Large intestine (tissue), 12 donors: ENCODE data around the gene TMEM38A. TPM values are rescaled to one million over a fixed set of nuclear protein-coding genes. Genes with fewer than 3 reads are reported as not detected.
A peak's percentile ranks its signal among the peaks of the same experiment; 100 is the strongest.

Experiments
- DNase-seq, 2 donors: peaks; one replicate each; pipeline versions ENCODE4 v3.0.0 to v3.0.0-alpha.2; 2013
- H3K27ac ChIP-seq: one replicate; pipeline ENCODE4 v1.5.1; 2013; ENCODE audit warnings: low read length
- H3K27me3 ChIP-seq: 2 replicates; pipeline ENCODE4 v1.6.1; 2013; ENCODE audit warnings: low read length; ENCODE audit not compliant: control insufficient read depth, insufficient read depth
- H3K36me3 ChIP-seq: 2 replicates; pipeline ENCODE4 v1.6.1; 2013; ENCODE audit warnings: low read length; ENCODE audit not compliant: control insufficient read depth, insufficient read depth
- H3K4me1 ChIP-seq: one replicate; pipeline ENCODE4 v1.6.1; 2013; ENCODE audit warnings: low read length; ENCODE audit not compliant: control insufficient read depth, insufficient read depth
- H3K4me3 ChIP-seq: one replicate; pipeline ENCODE4 v1.5.1; 2013; ENCODE audit warnings: low read length
- H3K9me3 ChIP-seq: one replicate; pipeline ENCODE4 v1.6.1; 2013; ENCODE audit warnings: mild to moderate bottlenecking, low read depth, low read length, moderate library complexity; ENCODE audit not compliant: control insufficient read depth
- WGBS: methylation state at CpG from one replicate; pipeline ENCODE4 v1.1.5; 2013; ENCODE audit warnings: low lambda C conversion rate; ENCODE audit not compliant: insufficient coverage; 5-methylcytosine and 5-hydroxymethylcytosine counted together
- long read RNA-seq, 11 donors: transcript quantifications; one replicate each; lab custom pipeline, GENCODE V29; 2026
- polyA plus RNA-seq: library from polyadenylated mRNA; unstranded; fragments of 120-200 nt; gene quantifications from one replicate; pipeline ENCODE4 v1.2.1, GENCODE V29; 2013

The TMEM38A gene, protein sequence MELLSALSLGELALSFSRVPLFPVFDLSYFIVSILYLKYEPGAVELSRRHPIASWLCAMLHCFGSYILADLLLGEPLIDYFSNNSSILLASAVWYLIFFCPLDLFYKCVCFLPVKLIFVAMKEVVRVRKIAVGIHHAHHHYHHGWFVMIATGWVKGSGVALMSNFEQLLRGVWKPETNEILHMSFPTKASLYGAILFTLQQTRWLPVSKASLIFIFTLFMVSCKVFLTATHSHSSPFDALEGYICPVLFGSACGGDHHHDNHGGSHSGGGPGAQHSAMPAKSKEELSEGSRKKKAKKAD
- 2.3 TPM for polyA plus RNA-seq
- long read RNA-seq, donor 1, partial matches to known transcripts, result 10 of 10 reads
- long read RNA-seq, donor 1, other reads (novel, unspliced or antisense), result 0 of 10 reads
- long read RNA-seq, donor 2, partial matches to known transcripts, result 0 of 1 reads
- long read RNA-seq, donor 2, other reads (novel, unspliced or antisense), result 0 of 1 reads
- long read RNA-seq, donor 3, result 0 reads
- long read RNA-seq, donor 4, partial matches to known transcripts, result 0 of 1 reads
- long read RNA-seq, donor 4, other reads (novel, unspliced or antisense), result 0 of 1 reads
- long read RNA-seq, donor 5, partial matches to known transcripts, result 0 of 3 reads
- long read RNA-seq, donor 5, other reads (novel, unspliced or antisense), result 0 of 3 reads
- long read RNA-seq, donor 6, partial matches to known transcripts, result 0 of 2 reads
- long read RNA-seq, donor 6, other reads (novel, unspliced or antisense), result 0 of 2 reads
- long read RNA-seq, donor 7, partial matches to known transcripts, result 0 of 1 reads
- long read RNA-seq, donor 7, other reads (novel, unspliced or antisense), result 0 of 1 reads
- long read RNA-seq, donor 8, partial matches to known transcripts, result 0 of 4 reads
- long read RNA-seq, donor 8, other reads (novel, unspliced or antisense), result 0 of 4 reads
- long read RNA-seq, donor 9, partial matches to known transcripts, result 0 of 2 reads
- long read RNA-seq, donor 9, other reads (novel, unspliced or antisense), result 0 of 2 reads
- long read RNA-seq, donor 10, result 0 reads
- long read RNA-seq, donor 11, partial matches to known transcripts, result 0 of 2 reads
- long read RNA-seq, donor 11, other reads (novel, unspliced or antisense), result 0 of 2 reads

DNA sequence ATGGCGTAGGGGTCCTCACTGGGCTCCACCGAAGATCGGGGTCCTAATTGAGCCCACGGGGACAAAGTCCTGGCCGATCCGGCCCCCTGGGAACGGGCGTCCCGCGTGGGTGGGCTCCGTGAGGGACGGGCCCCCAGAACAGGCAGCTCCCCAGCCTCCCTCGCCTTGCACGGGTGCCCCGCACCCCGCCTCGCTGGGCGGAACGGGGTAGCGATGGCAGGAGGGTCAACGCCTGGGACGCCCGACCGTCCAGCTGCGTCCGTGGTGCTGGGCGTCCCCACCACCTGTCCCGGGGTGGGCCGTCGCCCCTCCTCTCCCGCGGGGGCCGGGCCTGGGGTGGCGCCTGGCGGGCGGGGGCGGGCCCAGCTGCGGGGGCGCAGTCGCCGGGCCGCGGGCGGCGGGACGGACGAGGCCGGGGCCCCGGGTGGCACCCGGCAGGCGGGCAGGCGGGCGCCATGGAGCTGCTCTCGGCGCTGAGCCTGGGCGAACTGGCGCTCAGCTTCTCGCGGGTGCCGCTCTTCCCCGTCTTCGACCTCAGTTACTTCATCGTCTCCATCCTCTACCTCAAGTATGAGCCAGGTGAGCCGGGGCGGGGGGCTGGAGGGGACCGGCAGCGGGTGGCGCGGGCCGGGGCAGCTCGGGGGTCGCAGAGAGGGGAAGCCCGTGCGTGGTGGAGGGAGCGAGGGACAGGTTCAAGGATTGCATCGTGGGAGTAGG lies at the start of gene TMEM38A:
Gene TMEM38A, plus strand, starts transcription at position 377 of the 717 bp plus-strand sequence. Its CDS starts 79 bp downstream, at position 456.
- no CpG with 5 or more reads among the region's 76 CpGs for WGBS
- peaks cover 14% of the 10 kb centered on the region for H3K4me1 ChIP-seq
- peak; percentile 23 to 44 for DNase-seq
- no peaks in the 10 kb centered on the region for H3K27me3 ChIP-seq
- no peaks in the 10 kb centered on the region for H3K9me3 ChIP-seq
- H3K4me3 ChIP-seq, result peak within 1 kb of the TSS; percentile 75
- H3K36me3 ChIP-seq, result peaks cover 23% of the 10 kb centered on the region
- peak within 1 kb of the TSS; percentile 83 for H3K27ac ChIP-seq

DNA sequence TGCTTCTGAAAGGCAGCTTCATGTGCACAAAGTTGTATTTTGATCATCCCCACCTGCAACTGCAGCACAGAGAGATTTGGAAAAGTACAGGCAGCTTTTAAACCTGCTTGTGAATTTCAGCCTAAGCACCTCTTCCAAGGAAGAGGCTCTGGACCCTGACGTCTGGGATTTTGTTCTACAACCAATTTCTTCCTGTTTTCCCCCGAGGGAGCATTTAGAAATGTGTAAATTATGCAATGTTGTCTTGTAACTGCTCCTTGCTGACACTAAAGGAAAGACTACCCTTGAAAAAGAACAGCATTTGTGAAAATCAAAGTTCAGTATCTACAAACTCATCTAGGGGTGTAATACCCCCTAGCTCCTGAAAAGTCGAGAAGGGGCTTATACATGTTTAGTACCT lies 48.3 kb upstream of the TMEM38A start:
- H3K27ac ChIP-seq, result no peak overlapping the region
- no CpG with 5 or more reads among the region's 3 CpGs for WGBS
- H3K4me3 ChIP-seq, result no peak overlapping the region
- H3K9me3 ChIP-seq, result no peaks in the 10 kb centered on the region
- no peak for DNase-seq
- H3K27me3 ChIP-seq, result no peaks in the 10 kb centered on the region
- H3K4me1 ChIP-seq, result no peaks in the 10 kb centered on the region
- H3K36me3 ChIP-seq, result no peaks in the 10 kb centered on the region

DNA sequence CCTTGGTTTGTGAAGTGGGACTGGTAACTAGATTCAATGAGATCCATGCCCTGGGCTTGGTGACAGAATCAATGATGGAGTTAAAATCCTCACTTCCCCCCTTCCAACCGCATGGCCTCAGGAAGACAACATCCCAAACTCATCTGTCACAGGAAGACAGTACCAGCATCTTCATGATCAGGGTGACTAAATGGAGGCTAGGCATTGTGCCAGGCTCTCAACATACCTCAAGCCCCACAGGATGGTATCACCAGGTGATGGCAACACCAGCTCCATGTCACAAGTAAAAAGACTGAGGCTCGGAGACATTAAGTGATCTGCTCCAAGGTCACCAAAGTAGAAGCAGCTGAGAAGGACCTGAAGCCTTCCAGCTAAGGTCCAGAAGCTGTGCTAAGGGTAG lies 47.1 kb upstream of the TMEM38A start:
- H3K9me3 ChIP-seq, result no peaks in the 10 kb centered on the region
- WGBS, result no CpG with 5 or more reads among the region's 2 CpGs
- no peak overlapping the region for H3K4me3 ChIP-seq
- no peaks in the 10 kb centered on the region for H3K36me3 ChIP-seq
- no peaks in the 10 kb centered on the region for H3K27me3 ChIP-seq
- DNase-seq, result no peak
- H3K27ac ChIP-seq, result no peak overlapping the region
- no peaks in the 10 kb centered on the region for H3K4me1 ChIP-seq

DNA sequence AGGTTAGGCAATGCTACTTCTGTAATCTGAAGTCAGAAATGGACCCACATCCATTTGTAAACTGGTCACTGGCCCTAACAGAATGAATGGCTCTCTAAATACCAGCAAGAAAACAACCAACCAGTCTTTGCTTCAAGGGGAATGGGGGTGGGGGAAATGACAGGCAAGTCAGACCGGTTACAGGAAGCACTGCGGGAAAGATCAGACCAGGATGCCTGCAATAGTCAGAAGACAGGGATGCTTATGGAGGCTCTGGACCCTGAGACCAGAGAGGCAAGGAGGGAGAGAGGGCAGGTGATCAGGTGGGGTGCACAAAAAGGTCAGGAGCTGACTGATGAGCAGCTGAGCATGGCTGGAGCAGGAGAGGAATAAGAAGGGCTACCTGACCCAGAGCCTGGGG lies 46.0 kb upstream of the TMEM38A start:
- Histone ChIP-seq H3K36me3 (no peaks in the 10 kb centered on the region), H3K4me1 (no peaks in the 10 kb centered on the region), H3K4me3 (no peak overlapping the region), H3K27me3 (no peaks in the 10 kb centered on the region), H3K27ac (no peak overlapping the region), H3K9me3 (no peaks in the 10 kb centered on the region)
- DNase-seq, result no peak
- 20% methylated on average over 1 of the region's 2 CpGs for WGBS

DNA sequence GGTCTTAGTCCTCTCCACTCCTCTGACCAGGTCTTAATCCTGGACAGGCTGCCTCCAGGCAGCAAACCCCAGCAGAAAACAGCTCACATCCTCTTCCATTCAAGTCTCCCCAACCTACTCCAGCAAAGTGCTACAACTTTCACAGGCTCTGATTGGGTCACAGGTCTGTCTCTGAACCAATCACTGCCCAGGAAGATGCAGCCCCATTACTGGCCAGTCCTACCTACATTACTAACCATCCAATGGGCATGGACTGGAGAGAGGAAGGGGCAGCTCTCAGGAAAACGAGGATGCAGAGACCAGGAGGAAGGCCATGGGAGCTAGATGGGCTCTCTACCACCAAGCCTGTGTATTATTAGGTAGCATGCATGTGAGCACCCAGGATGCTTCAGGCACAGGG lies 45.1 kb upstream of the TMEM38A start:
- Histone ChIP-seq H3K4me3 (no peak overlapping the region), H3K9me3 (no peaks in the 10 kb centered on the region), H3K36me3 (no peaks in the 10 kb centered on the region), H3K27ac (no peak overlapping the region), H3K4me1 (peaks cover 5% of the 10 kb centered on the region), H3K27me3 (no peaks in the 10 kb centered on the region)
- no peak for DNase-seq
- no CpG with 5 or more reads among the region's 1 CpG for WGBS

DNA sequence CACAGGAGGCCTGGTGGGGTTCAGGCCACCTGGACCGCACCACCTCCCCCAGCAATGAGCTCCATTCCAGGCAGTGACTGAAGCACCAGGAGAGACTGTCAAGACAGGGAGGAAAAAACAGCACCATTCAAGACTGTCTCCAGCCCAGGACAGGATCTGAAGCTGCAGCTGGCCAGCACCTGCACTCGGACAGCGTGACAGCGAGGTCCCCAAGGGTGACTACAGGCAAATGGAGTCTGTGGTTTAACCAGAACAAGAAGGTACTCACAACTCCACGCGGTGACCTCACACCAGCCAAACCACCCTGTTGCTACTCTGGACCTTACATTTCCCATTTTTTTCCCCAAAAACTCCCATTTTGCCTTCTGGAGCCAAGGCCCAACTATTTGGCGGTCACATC lies 42.7 kb upstream of the TMEM38A start:
- Histone ChIP-seq H3K9me3 (no peaks in the 10 kb centered on the region), H3K27ac (no peak overlapping the region), H3K4me3 (no peak overlapping the region), H3K27me3 (no peaks in the 10 kb centered on the region), H3K4me1 (peaks cover 8% of the 10 kb centered on the region), H3K36me3 (peaks cover 5% of the 10 kb centered on the region)
- WGBS, result no CpG with 5 or more reads among the region's 7 CpGs
- DNase-seq, result no peak

DNA sequence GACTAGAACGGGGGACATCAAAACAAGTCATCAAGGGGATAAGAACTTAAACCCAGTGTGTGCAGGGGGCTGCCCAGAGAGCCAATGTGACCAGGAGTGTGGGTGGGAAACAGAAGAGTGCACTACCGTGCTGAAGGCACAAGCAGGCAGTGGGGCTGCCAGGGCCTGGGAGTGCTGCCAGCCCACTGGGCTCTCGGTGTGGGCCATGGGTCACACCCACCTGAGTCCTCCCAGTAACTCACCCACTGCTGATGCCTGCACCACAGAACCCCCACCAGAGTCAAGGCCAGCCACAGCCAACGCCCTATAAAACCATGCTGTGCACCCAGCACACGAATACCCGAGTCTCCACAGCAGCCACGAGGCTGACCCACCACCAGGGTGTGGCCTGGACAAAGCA lies 41.5 kb upstream of the TMEM38A start:
- no peak overlapping the region for H3K27ac ChIP-seq
- H3K4me1 ChIP-seq, result peaks cover 8% of the 10 kb centered on the region
- H3K4me3 ChIP-seq, result no peak overlapping the region
- H3K36me3 ChIP-seq, result peaks cover 13% of the 10 kb centered on the region
- H3K27me3 ChIP-seq, result no peaks in the 10 kb centered on the region
- no CpG with 5 or more reads among the region's 7 CpGs for WGBS
- no peaks in the 10 kb centered on the region for H3K9me3 ChIP-seq
- DNase-seq, result no peak

DNA sequence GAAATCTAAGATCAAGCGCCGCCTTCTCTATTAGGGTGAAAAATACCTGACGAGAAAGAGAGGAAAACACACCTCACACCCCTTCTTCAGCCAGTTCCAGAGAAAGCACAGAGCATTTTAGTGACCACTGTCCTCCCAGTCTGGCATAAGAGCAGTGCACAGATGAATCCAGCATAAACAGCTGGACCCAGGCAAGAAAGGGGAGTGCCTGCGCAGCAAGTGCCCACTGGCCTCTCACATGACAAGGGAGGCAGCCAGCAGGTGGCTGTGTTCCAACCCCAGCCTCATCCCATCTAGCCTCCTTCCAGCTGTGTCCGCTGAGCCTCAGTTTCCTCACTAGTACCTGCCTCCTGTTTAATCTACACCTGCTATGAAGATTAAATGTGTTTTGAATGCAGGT lies 40.9 kb upstream of the TMEM38A start:
- Histone ChIP-seq H3K4me3 (no peak overlapping the region), H3K27me3 (no peaks in the 10 kb centered on the region), H3K27ac (no peak overlapping the region), H3K4me1 (peaks cover 8% of the 10 kb centered on the region), H3K36me3 (peaks cover 15% of the 10 kb centered on the region), H3K9me3 (no peaks in the 10 kb centered on the region)
- WGBS, result 100% methylated on average over 2 of the region's 5 CpGs
- no peak for DNase-seq

DNA sequence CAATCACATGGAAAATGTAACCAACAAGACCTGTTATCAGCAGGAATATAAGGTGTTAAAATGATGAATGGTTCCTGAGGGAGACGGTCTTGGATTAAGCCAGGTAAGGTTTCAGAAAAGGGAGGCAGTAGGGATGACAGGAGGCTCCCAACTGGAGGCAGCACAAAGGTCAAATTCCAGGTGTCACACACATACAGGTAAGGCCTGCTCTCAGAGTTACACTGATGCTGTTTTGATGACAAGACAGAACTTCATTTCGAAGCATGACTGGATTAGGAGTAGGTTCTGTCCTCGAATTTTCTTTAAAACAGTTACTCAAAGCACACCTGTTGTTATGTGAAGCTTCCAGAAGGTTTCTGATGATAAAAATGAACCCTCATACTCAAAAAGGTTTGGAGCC lies 40.4 kb upstream of the TMEM38A start:
- peaks cover 16% of the 10 kb centered on the region for H3K36me3 ChIP-seq
- DNase-seq, result peak in 1 of 2 donors; percentile 24
- H3K9me3 ChIP-seq, result no peaks in the 10 kb centered on the region
- H3K4me3 ChIP-seq, result no peak overlapping the region
- no peaks in the 10 kb centered on the region for H3K27me3 ChIP-seq
- no peak overlapping the region for H3K27ac ChIP-seq
- peaks cover 8% of the 10 kb centered on the region for H3K4me1 ChIP-seq
- WGBS, result 71% methylated on average over 2 of the region's 3 CpGs
